ENCODE measurements around the gene THAP9. TPM values are rescaled to one million over a fixed set of nuclear protein-coding genes. Genes with fewer than 3 reads are reported as not detected.

THAP9 gene
- total RNA-seq, 4 donors from 2014 or later = 2.1 to 5.2 (median 2.9) TPM

GRCh38 chr4:82890528-82890900 lies 10.0 kb upstream of the THAP9 start:
- peaks cover 24 to 54% (median 47%) of the 10 kb centered on the region in 4 donors for H3K4me1 ChIP-seq
- TF ChIP-seq EP300 (IDR thresholded peaks at IDR 0.05) (no peak), CTCF (IDR thresholded peaks at IDR 0.05) (no peak), POLR2AphosphoS5 (IDR thresholded peaks at IDR 0.05) (no peak), POLR2A (IDR thresholded peaks at IDR 0.05; ENCODE audit: low read depth) (no peak)
- H3K27ac ChIP-seq (replicated peaks in 1 of 4) = peak overlapping the region; percentile 93 to 97 (median 96)
- peak overlapping the region; percentile 82 to 89 (median 86) for H3K4me3 ChIP-seq
- under 1% methylated on average over 16 of the region's 16 CpGs for WGBS
- no peak for DNase-seq (ENCODE audit: extremely low spot score)
- H3K9me3 ChIP-seq = no peaks in the 10 kb centered on the region
- H3K27me3 ChIP-seq = no peaks in the 10 kb centered on the region
- peaks cover 9 to 26% (median 18%) of the 10 kb centered on the region in 4 donors for H3K36me3 ChIP-seq
- intact Hi-C loops (cut with DNase I) = loop anchor here (10.0 kb wide), 1 partner anchor 394 kb away; the partner anchor contains the start of gene COQ2

DNA sequence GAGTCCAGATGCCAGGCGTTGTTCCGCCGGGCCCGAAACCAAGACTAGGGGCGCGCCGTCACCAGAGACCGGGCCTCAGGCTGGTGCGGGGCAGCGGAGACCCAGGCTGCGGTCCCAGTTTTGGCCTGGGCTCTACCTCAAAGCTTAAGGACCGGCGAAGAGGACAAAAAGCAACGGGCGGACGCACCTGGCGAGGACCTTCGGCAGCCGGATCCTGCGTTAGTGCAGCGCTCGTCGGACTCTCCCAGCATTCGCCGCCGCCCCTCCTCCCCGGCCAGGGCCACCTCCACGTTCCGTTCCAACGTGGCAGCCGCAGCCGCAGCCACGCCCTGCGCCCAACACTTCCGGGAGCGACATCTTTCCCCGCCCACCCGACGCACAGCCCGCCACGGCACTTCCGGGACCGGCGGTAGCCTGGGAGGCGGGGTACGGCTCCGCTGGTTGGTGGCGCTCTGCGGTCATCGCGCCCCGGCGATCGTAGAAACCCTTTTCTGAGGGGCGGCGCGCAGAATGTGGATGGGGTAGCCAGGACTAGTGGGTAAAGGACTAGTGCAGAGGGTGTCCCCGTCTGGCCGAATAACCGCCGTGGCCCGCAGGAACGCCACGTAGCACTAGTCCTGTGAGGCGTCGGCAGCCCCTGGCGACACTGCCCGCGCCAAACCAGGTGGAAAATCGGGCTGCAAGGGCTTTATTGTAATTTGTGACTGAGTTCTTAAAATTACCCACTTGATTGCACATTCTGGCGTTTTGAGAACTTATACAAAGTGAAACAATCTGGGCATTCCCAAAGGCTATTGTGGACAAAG lies 9.4 kb upstream of the THAP9 start, which contains the start of gene SEC31A:
TSS of gene SEC31A (minus strand) at position 253 of the 806 bp plus-strand sequence. CDS start 9,217 bp downstream, outside the sequence.
- TF ChIP-seq POLR2AphosphoS5 (IDR thresholded peaks at IDR 0.05) (peak; percentile 98), EP300 (IDR thresholded peaks at IDR 0.05) (no peak), POLR2A (IDR thresholded peaks at IDR 0.05; ENCODE audit: low read depth) (peak; percentile 86), CTCF (IDR thresholded peaks at IDR 0.05) (peak in 1 of 3 experiments; percentile 23)
- peaks cover 19 to 48% (median 41%) of the 10 kb centered on the region in 4 donors for H3K4me1 ChIP-seq
- WGBS = 0% methylated on average over 18 of the region's 71 CpGs
- H3K36me3 ChIP-seq = peaks cover 9 to 30% (median 20%) of the 10 kb centered on the region in 4 donors
- H3K27ac ChIP-seq (replicated peaks in 1 of 4) = peak within 1 kb of the TSS; percentile 93 to 97 (median 96)
- no peaks in the 10 kb centered on the region for H3K9me3 ChIP-seq
- intact Hi-C loops (cut with DNase I) = loop anchor here (10.0 kb wide), 1 partner anchor 394 kb away; the partner anchor contains the start of gene COQ2
- peak; percentile 97 for DNase-seq (ENCODE audit: extremely low spot score)
- H3K4me3 ChIP-seq = peak within 1 kb of the TSS; percentile 82 to 89 (median 86)
- no peaks in the 10 kb centered on the region for H3K27me3 ChIP-seq

DNA sequence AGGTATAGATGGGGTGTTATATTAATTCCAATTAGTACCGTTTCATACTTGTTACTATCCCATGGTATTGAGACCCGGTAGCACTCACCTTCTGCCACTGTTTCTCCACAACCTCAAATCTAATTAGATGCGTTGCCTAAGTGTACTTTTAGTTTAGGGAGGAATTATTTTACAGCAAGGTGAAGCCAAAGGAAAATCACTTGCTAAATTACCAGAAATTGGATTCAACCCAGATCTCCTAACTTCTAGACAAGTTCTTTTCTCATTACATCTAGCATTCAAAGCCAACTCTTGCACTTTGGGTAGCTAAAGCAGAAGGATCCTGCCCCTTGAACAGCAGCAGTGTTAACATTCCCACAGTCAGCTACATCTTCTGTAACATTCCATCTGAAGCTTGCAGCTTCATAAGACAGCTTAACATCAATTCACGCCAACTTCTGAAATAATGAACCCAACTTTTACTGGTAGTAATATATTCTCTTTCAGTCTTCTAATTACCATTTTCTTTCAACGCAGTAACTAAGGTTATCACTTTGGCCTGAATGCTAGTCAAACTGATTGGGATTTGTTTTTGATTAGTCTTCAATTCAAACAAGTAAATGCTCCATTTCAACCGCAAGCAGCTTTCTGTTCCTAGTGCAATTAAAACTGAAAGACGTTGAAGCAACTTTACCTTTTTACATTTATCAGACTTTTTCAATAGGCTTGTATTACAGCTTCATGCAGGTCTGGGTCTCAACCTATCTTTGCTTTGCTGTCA lies 8.6 kb upstream of the THAP9 start:
- no peak for TF ChIP-seq POLR2AphosphoS5 (IDR thresholded peaks at IDR 0.05)
- TF ChIP-seq POLR2A (IDR thresholded peaks at IDR 0.05; ENCODE audit: low read depth) = no peak
- TF ChIP-seq EP300 (IDR thresholded peaks at IDR 0.05) = no peak
- TF ChIP-seq CTCF (IDR thresholded peaks at IDR 0.05) = no peak
- no peaks in the 10 kb centered on the region for H3K27me3 ChIP-seq
- WGBS = 36% methylated on average over 7 of the region's 7 CpGs

GRCh38 chr4:82892467-82892802 lies 8.1 kb upstream of the THAP9 start:
- TF ChIP-seq EP300 (IDR thresholded peaks at IDR 0.05) = no peak
- TF ChIP-seq POLR2AphosphoS5 (IDR thresholded peaks at IDR 0.05) = no peak
- TF ChIP-seq POLR2A (IDR thresholded peaks at IDR 0.05; ENCODE audit: low read depth) = no peak
- no peak for TF ChIP-seq CTCF (IDR thresholded peaks at IDR 0.05)
- no peak for DNase-seq (ENCODE audit: extremely low spot score)
- Histone ChIP-seq H3K4me3 (no peak overlapping the region), H3K9me3 (no peaks in the 10 kb centered on the region), H3K27ac (replicated peaks in 1 of 4) (no peak overlapping the region), H3K4me1 (peaks cover 24 to 41% (median 36%) of the 10 kb centered on the region in 4 donors), H3K27me3 (no peaks in the 10 kb centered on the region), H3K36me3 (peaks cover 9 to 44% (median 26%) of the 10 kb centered on the region in 4 donors)
- WGBS = 68% methylated on average over 1 of the region's 1 CpG
- intact Hi-C loops (cut with DNase I) = loop anchor here (10.0 kb wide), 1 partner anchor 392 kb away; the partner anchor contains the start of gene COQ2

More for the DNA sequence above, 8.6 kb upstream of the THAP9 start:
- Histone ChIP-seq H3K36me3 (peaks cover 9 to 38% (median 24%) of the 10 kb centered on the region in 4 donors), H3K4me3 (peak overlapping the region; percentile 82 to 89 (median 86)), H3K9me3 (no peaks in the 10 kb centered on the region), H3K4me1 (peaks cover 20 to 41% (median 36%) of the 10 kb centered on the region in 4 donors), H3K27ac (replicated peaks in 1 of 4) (peak overlapping the region; percentile 93 to 97 (median 96))
- intact Hi-C loops (cut with DNase I) = loop anchor here (10.0 kb wide), 1 partner anchor 393 kb away; the partner anchor contains the start of gene COQ2
- DNase-seq (ENCODE audit: extremely low spot score) = no peak

Measured in esophagus muscularis mucosa (tissue), 4 donors.